Stimulated activated CD8-positive, alpha-beta memory T cell treated with anti-CD3 and anti-CD28 coated beads, Interleukin-12 subunit alpha, Interleukin-12 subunit beta, amount 100 ng/mL, for 24 hours (primary cell): ENCODE data around the gene NOS1AP.
"Not testable (repeated sequence)": the region's sequence is repeated elsewhere in the genome, so short reads cannot be mapped to it uniquely, and the experiment has no call there.

ENCODE experiments used
- DNase-seq: peaks from one replicate; pipeline ENCODE4 v3.0.0-alpha.2; 2020; ENCODE audit errors: extremely low read depth

Gene NOS1AP

DNA sequence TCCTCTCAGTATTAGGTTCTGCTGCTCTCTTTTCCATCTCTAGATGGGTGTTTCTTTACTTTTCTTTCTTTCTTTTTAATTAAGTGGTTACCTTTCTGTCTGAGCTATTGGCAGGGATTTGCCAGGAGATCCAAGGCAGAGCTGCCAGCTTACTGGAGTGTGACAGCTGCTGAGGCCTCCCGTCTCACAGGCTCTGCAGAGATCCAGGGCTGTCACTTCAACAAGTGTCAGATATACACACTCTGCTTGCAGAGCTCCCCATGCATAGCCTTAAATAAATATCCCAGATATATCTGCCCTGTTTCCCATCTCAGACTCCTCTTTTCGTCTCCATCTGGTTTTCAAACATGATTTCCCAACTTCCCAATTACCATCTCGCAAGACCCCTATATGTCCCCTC is 124.3 kb downstream of the NOS1AP start:
- DNase-seq: no peak

GRCh38 chr1:162195567-162195966 is 126.1 kb downstream of the NOS1AP start:
- DNase-seq: no peak

GRCh38 chr1:162196387-162196786 is 126.9 kb downstream of the NOS1AP start:
- no peak for DNase-seq

GRCh38 chr1:162197041-162197531 is 127.6 kb downstream of the NOS1AP start:
- DNase-seq: no peak

DNA sequence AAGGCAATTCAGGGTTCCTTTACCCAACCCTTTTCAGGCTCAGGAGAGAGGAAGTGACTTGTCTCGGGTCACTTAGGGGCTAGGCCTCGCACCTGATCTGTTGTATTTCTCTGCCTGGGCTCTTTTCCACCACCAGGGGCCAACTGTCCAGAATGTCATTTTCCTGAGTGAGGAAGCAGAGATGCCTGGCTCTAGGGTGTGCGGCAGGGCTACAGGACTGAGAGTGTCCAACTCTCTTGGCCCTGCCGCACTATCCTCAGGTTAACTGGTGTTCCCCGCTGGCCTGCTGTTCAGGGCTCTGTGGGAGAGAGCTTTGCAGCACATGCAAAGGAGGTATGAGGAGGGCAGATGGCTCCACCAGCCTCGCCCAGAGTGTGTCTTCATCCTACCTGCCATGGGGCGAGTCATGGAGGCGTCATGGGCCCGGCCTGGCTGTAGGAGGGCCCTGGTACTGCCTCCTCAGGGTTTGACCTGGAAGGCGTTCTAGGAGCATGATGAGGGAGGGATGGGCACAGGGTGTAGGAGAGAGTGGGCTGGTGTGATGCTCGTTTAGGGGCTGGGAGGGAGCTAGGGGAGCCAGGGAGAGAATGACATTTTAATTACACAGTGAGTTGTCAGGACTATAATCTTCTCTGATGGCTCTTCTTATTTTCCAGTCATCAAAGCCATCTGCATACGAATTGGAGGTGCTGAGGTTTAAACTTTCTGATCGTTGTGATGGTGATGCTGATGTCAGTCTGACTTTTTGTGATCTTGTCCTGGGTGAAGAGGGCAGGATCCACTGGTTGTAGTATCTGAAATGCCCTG is 128.3 kb downstream of the NOS1AP start:
- no peak for DNase-seq

GRCh38 chr1:162200096-162200847 is 130.8 kb downstream of the NOS1AP start:
- no peak for DNase-seq

DNA sequence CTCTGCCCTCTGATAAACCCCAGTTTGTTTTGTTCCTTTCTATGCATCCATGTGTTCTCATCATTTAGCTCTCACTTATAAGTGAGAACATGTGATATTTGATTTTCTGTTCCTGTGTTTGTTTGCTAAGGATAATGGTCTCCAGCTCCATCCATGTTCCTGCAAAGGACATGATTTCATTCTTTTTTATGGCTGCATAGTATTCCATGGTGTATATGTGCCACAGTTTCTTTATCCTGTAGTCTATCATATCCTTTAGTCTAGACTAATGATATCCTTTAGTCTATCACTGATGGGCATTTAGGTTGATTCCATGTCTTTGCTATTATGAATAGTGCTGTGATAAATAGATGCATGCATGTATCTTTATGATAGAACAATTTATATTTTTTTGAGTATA is 131.6 kb downstream of the NOS1AP start:
- not testable (repeated sequence) for DNase-seq

DNA sequence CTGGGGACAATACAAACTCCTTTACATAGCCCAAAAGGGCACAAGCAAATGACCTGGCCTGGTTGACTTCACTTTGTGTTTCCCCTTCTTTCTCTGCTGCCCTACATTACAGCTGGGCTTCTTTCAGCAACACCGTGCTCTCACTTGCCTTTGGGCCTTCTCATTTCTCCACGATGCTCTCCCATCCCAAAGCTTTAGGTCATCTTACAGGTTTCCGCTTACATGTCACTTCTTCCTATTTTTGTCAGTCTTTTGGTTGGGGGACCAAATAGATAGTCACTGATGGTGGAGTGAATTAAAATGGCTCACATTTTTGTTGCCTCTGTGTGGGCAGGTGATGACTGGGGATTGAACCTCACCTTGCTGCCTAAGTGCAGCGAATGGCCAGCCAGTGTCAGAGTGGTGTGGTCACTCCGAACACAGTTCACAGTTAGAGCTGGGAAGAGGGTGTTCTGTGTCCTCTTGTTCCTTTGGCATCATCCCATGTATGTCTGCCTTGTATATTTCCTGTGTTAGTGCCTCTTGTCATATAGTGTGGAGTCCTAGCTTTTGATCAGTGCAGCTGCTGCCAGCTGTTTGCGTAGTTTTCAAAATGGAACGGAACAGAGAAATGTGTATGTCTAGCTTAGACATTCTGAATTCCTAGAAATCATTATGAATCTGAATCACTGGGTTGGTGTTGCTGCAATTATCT is 134.8 kb downstream of the NOS1AP start:
- DNase-seq: no peak

GRCh38 chr1:162204823-162205155 is 135.3 kb downstream of the NOS1AP start:
- no peak for DNase-seq

GRCh38 chr1:162206300-162206699 is 136.8 kb downstream of the NOS1AP start:
- no peak for DNase-seq

GRCh38 chr1:162206749-162207635 is 137.5 kb downstream of the NOS1AP start:
- no peak for DNase-seq

- no peak for DNase-seq
These were observed 138.4 kb downstream of the NOS1AP start for GRCh38 chr1:162207862-162208261.

DNA sequence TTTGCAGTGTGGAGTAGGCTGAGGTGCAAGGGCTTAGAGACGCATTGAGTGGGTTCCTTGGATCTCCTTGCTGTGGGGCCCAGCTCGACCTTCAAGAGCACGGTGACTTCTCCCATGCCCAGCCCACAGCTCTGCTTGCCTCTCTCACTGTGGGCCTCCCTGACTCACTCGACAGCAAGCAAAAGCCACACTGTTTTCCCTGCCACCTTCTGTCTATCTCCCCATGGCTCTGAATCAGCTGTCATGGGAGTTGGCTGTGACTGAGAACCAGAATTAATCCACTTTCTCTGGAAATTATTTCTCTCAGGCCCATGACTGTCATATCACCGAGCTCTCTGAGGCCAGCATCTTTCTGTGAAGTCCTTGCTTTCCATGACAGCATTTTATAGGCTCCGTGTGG is 140.7 kb downstream of the NOS1AP start:
- DNase-seq: no peak

GRCh38 chr1:162212713-162213112 is 143.2 kb downstream of the NOS1AP start:
- DNase-seq: no peak

DNA sequence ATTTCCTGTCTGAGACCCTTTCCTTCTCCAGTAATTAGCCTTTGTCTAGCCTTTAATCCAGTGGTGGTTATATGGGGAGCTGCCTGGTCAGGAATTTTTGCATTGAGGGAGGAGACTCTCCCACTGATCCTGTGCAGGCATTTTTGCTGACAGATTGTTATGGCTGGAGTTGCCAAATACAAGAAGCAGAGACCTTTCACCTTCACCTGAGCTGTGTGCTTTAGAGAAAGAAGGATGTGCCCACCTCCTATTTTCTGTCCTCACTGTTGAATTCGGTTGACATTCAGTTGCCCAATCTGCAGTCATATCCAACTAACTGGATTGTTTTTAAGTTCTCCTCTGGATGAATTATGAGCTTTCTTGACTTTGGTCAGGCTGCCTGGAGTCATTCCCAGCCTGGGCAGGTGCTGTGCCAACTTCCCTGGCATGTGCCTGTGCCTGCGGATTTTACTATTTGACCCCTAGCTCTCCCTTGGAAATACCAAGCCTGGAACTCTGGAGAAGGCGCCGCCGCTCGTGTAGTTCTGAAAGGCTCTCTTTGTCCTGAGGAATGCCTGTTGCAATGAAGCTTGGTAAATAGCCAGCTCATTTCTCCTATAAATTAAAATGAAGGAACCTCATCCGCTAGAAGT is 143.9 kb downstream of the NOS1AP start:
- no peak for DNase-seq

GRCh38 chr1:162214202-162214601 is 144.7 kb downstream of the NOS1AP start:
- no peak for DNase-seq

GRCh38 chr1:162215902-162216301 is 146.4 kb downstream of the NOS1AP start:
- DNase-seq: no peak

GRCh38 chr1:162216604-162217003 is 147.1 kb downstream of the NOS1AP start:
- DNase-seq: no peak

DNA sequence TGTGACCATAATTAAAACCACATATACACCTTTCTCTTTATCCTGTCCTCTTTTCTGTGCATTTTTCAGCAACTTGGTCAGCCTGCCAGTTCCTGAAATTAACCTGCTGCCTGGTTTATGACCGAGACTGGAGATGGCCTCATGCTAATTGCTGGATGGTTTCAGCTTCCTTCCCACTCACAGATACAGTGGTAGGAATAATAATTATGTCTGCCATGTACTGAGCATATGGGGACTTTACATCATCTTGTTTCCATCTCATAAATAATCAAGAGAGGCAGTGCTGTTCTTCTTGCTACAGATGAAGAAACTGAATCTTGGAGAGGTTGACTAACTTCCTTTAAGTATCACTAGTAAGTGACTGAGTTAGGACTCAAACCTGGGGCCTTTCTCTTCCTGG is 148.2 kb downstream of the NOS1AP start:
- no peak for DNase-seq

DNA sequence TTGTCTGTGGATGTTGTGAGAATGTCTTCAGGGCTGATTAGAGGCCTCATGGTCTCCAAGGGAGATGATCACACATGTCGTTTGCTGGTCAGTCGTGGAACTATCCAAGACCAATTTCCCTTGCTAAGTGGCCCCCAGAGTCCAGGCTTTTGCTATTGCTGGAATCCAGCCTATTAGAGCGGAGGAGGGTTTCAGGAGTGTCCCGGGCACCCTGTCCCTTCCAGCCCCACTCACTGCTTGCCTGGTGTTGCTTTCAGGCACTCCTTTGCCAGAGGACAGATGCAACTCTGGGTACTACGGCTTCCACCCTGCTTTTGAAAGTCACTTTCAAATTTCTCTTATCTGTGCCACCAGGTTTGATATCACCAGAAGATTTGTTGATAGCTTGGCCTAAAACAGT is 149.1 kb downstream of the NOS1AP start:
- DNase-seq: no peak

- DNase-seq: no peak
These were observed 149.5 kb downstream of the NOS1AP start for GRCh38 chr1:162218975-162219374.
